ENCODE results near the gene KMT5B.

- TF ChIP-seq CTCF (IDR thresholded peaks at IDR 0.05) = no peak
- no peak for TF ChIP-seq POLR2A (IDR thresholded peaks at IDR 0.05)
- no peak for TF ChIP-seq EP300 (IDR thresholded peaks at IDR 0.05)
Measured at GRCh38 chr11:68254421-68254820, 41.3 kb upstream of the KMT5B start.
